ENCODE data around the gene PTPRK. TPM values are rescaled to one million over a fixed set of nuclear protein-coding genes. Genes with fewer than 3 reads are reported as not detected.

PTPRK gene
- total and polyA plus RNA-seq, 2 experiments from 2014 or later: 26.9 to 56.4 TPM

DNA sequence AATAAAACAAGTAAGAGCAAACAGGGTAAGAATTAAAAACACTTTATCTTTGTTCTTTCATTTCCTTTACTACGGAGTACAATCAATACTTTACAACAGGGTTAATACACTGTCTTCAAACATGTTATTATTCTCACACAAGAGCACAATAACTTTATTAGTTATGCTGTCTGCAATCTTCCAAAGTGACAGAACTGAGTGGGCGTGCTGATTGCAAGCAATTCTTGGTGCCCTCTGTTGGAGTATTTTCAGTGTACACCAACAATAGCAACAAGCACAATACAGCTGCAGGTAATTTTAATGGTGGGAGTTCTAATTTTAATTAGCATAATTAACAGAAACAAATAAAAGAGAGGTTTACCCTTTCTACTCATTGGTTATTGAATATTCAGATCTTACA is 33.9 kb upstream of the PTPRK start:
- Mint-ChIP-seq H3K27me3 (ENCODE audit: insufficient read depth, low read depth, poor library complexity) (peaks cover 2% of the 10 kb centered on the region), H3K9me3 (no peaks in the 10 kb centered on the region), H3K4me1 (peaks cover 6% of the 10 kb centered on the region; the same call in 1 of the 3 replicates), H3K27ac (no peak overlapping the region), H3K4me3 (no peak overlapping the region), H3K36me3 (ENCODE audit: low read depth) (no peaks in the 10 kb centered on the region)
- Histone ChIP-seq H2AFZ (no peak overlapping the region), H3K79me2 (replicated peaks; ENCODE audit: insufficient read depth) (no peaks in the 10 kb centered on the region), H3K4me1 (ENCODE audit: insufficient read depth) (no peaks in the 10 kb centered on the region), H3K27ac (ENCODE audit: low read depth) (no peak overlapping the region), H3K4me3 (no peak overlapping the region), H3K36me3 (ENCODE audit: insufficient read depth) (no peaks in the 10 kb centered on the region), H3K27me3 (ENCODE audit: insufficient read depth) (no peaks in the 10 kb centered on the region), H3F3A (replicated peaks; ENCODE audit: low read depth) (no peaks in the 10 kb centered on the region), H4K20me1 (replicated peaks; ENCODE audit: insufficient read depth) (no peaks in the 10 kb centered on the region), H3K9me2 (ENCODE audit: insufficient read depth) (no peaks in the 10 kb centered on the region), H3K4me2 (no peak overlapping the region)
- no peak for TF ChIP-seq ZNF462 (CRISPR knock-in tag; IDR thresholded peaks at IDR 0.05)
- no peak for TF ChIP-seq CREB1 (CRISPR knock-in tag; IDR thresholded peaks at IDR 0.05; ENCODE audit: low read depth)
- no peak for DNase-seq (ENCODE audit: low spot score)
- ATAC-seq: no peak

DNA sequence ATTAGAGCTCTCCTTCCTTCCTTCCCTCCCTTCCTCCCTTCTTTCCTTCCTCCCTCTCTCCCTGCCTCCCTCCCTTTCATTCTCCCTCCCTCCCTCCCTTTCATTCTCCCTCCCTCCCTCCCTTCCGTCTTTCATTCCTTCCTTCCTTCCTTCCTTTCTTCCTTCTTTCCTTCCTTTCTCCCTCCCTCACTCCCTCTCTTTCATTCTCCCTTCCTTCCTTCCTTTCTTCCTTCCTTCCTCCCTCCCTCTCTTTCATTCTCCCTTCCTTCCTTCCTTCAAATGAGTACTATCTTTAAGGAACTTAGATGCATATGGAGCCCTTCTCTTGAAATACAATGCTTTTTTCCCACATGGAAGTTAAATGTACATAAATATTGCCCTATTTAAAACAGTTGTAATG is 20.9 kb upstream of the PTPRK start:
- H3K27me3 ChIP-seq (ENCODE audit: insufficient read depth): no peaks in the 10 kb centered on the region
- H2AFZ ChIP-seq: no peak overlapping the region
- no peak overlapping the region for H3K4me3 ChIP-seq
- Mint-ChIP-seq H3K27me3 (ENCODE audit: insufficient read depth, low read depth, poor library complexity) (no peaks in the 10 kb centered on the region), H3K27ac (no peak overlapping the region), H3K4me3 (no peak overlapping the region), H3K36me3 (ENCODE audit: low read depth) (no peaks in the 10 kb centered on the region), H3K4me1 (peaks cover 3% of the 10 kb centered on the region; the same call in 1 of the 3 replicates), H3K9me3 (no peaks in the 10 kb centered on the region)
- H4K20me1 ChIP-seq (replicated peaks; ENCODE audit: insufficient read depth): no peaks in the 10 kb centered on the region
- no peak overlapping the region for H3K27ac ChIP-seq (ENCODE audit: low read depth)
- no peak overlapping the region for H3K4me2 ChIP-seq
- no peaks in the 10 kb centered on the region for H3K4me1 ChIP-seq (ENCODE audit: insufficient read depth)
- no peaks in the 10 kb centered on the region for H3K79me2 ChIP-seq (replicated peaks; ENCODE audit: insufficient read depth)
- H3K9me2 ChIP-seq (ENCODE audit: insufficient read depth): no peaks in the 10 kb centered on the region
- no peaks in the 10 kb centered on the region for H3K36me3 ChIP-seq (ENCODE audit: insufficient read depth)
- ATAC-seq (no peak), DNase-seq (ENCODE audit: low spot score) (no peak)
- H3F3A ChIP-seq (replicated peaks; ENCODE audit: low read depth): no peaks in the 10 kb centered on the region
- TF ChIP-seq EZH2phosphoT487 (IDR thresholded peaks at IDR 0.05; ENCODE audit: unreplicated experiment) (no peak), CTCF (conservative IDR thresholded peaks at IDR 0.05; ENCODE audit: low read depth in 2 of 2) (no peak), ETS1 (IDR thresholded peaks at IDR 0.05) (no peak), REST (IDR thresholded peaks at IDR 0.05; ENCODE audit: unreplicated experiment) (no peak), EZH2 (IDR thresholded peaks at IDR 0.05; ENCODE audit: low read depth, unreplicated experiment) (no peak), POLR2AphosphoS5 (IDR thresholded peaks at IDR 0.05; ENCODE audit: low read depth) (no peak), CREB1 (CRISPR knock-in tag; IDR thresholded peaks at IDR 0.05; ENCODE audit: low read depth) (no peak)
